Thoracic aorta (tissue), 2 donors: ENCODE results near the gene CNDP2. TPM values are rescaled to one million over a fixed set of nuclear protein-coding genes. Genes with fewer than 3 reads are reported as not detected.
"Not testable (repeated sequence)": the region's sequence is repeated elsewhere in the genome, so short reads cannot be mapped to it uniquely, and the experiment has no call there.

Source experiments
- ATAC-seq: fragments of 150-250 bp; one replicate; pipeline ENCODE4 v1.8.0; 2017; ENCODE audit warnings: low read depth; ENCODE audit not compliant: insufficient number of reproducible peaks, low FRiP score
- DNase-seq: peaks from one replicate; pipeline ENCODE4 v3.0.0-alpha.2; 2020; ENCODE audit warnings: low spot score
- H3K27ac ChIP-seq, 2 donors: fragments of 200-600 bp; sonication (generic); 1 replicate in 1 of 2; 2 replicates in 1 of 2; pipeline ENCODE4 v1.5.1; 2016; ENCODE audit warnings: mild to moderate bottlenecking in 2 of 2, moderate library complexity in 2 of 2
- H3K27me3 ChIP-seq: fragments of 200-600 bp; sonication (generic); replicated peaks from 2 replicates; pipeline ENCODE4 v1.6.0; 2016; ENCODE audit warnings: mild to moderate bottlenecking; ENCODE audit not compliant: insufficient read depth
- H3K36me3 ChIP-seq: fragments of 200-600 bp; sonication (generic); one replicate; pipeline ENCODE4 v1.5.1; 2016
- H3K4me1 ChIP-seq, 2 donors: fragments of 200-600 bp; sonication (generic); 1 replicate in 1 of 2; 2 replicates in 1 of 2; pipeline versions ENCODE4 v1.5.1 to v1.6.0; 2016; ENCODE audit warnings: low read depth in 2 of 2, mild to moderate bottlenecking in 1 of 2; ENCODE audit not compliant: control insufficient read depth in 1 of 2
- H3K4me3 ChIP-seq: fragments of 200-600 bp; sonication (generic); 2 replicates; pipeline ENCODE4 v1.5.1; 2016; ENCODE audit warnings: mild to moderate bottlenecking
- H3K9me3 ChIP-seq: fragments of 200-600 bp; sonication (generic); 2 replicates; pipeline ENCODE4 v1.5.1; 2016
- total RNA-seq, 2 donors: library from RNA; depleted of rRNA; stranded (reverse); fragments of >200 nt; gene quantifications; one replicate each; pipeline versions ENCODE4 v1.1.0 to v1.2.3, GENCODE V29; 2016
- TF ChIP-seq, protein P1 (sequence below): fragments of 200-600 bp; sonication (generic); IDR thresholded peaks from one replicate; pipeline ENCODE4 v1.5.1; 2019; ENCODE audit warnings: antibody characterized with exemption

The CNDP2 gene
- total RNA-seq, 2 donors from 2014 or later, result 44.3 to 106 TPM

GRCh38 chr18:74563999-74564398 lies 67.8 kb downstream of the CNDP2 start:
- ATAC-seq (no peak), DNase-seq (no peak)
- H3K27ac ChIP-seq, result no peak overlapping the region
- TF ChIP-seq, protein P1, sequence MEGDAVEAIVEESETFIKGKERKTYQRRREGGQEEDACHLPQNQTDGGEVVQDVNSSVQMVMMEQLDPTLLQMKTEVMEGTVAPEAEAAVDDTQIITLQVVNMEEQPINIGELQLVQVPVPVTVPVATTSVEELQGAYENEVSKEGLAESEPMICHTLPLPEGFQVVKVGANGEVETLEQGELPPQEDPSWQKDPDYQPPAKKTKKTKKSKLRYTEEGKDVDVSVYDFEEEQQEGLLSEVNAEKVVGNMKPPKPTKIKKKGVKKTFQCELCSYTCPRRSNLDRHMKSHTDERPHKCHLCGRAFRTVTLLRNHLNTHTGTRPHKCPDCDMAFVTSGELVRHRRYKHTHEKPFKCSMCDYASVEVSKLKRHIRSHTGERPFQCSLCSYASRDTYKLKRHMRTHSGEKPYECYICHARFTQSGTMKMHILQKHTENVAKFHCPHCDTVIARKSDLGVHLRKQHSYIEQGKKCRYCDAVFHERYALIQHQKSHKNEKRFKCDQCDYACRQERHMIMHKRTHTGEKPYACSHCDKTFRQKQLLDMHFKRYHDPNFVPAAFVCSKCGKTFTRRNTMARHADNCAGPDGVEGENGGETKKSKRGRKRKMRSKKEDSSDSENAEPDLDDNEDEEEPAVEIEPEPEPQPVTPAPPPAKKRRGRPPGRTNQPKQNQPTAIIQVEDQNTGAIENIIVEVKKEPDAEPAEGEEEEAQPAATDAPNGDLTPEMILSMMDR, result no peak
- no peaks in the 10 kb centered on the region for H3K27me3 ChIP-seq
- no peaks in the 10 kb centered on the region for H3K36me3 ChIP-seq
- H3K4me3 ChIP-seq, result no peak overlapping the region
- H3K4me1 ChIP-seq, result no peaks in the 10 kb centered on the region
- H3K9me3 ChIP-seq, result no peaks in the 10 kb centered on the region

DNA sequence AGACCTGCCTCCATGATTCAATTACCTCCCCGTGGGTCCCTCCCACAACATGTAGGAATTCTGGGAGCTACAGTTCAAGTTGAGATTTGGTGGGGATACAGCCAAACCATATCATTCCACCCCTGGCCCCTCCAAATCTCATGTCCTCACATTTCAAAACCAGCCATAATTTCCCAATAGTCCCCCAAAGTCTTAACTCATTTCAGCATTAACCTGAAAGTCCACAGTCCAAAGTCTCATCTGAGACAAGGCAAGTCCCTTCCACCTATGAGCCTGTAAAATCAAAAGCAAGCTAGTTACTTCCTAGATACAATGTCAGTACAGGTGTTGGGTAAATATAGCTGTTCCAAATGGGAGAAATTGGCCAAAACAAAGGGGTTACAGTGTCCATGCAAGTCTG lies 69.0 kb downstream of the CNDP2 start:
- not testable (repeated sequence) for H3K27me3 ChIP-seq, H3K4me1 ChIP-seq

GRCh38 chr18:74565993-74566392 lies 69.8 kb downstream of the CNDP2 start:
- ATAC-seq, H3K4me3 ChIP-seq, H3K9me3 ChIP-seq, H3K27ac ChIP-seq, H3K36me3 ChIP-seq, H3K27me3 ChIP-seq, H3K4me1 ChIP-seq, DNase-seq: not testable (repeated sequence)

More for the DNA sequence above, 69.0 kb downstream of the CNDP2 start:
- H3K27ac ChIP-seq, DNase-seq, ATAC-seq, H3K36me3 ChIP-seq, H3K9me3 ChIP-seq, H3K4me3 ChIP-seq: not testable (repeated sequence)

GRCh38 chr18:74567822-74568221 lies 71.7 kb downstream of the CNDP2 start:
- Histone ChIP-seq H3K4me3 (no peak overlapping the region), H3K4me1 (no peaks in the 10 kb centered on the region), H3K27ac (no peak overlapping the region), H3K9me3 (no peaks in the 10 kb centered on the region), H3K27me3 (no peaks in the 10 kb centered on the region), H3K36me3 (no peaks in the 10 kb centered on the region)
- no peak for ATAC-seq
- no peak for DNase-seq
- TF ChIP-seq, protein P1, result no peak

GRCh38 chr18:74569401-74569800 lies 73.2 kb downstream of the CNDP2 start:
- no peak overlapping the region for H3K27ac ChIP-seq
- H3K4me1 ChIP-seq, result no peaks in the 10 kb centered on the region
- no peak for ATAC-seq
- H3K27me3 ChIP-seq, result no peaks in the 10 kb centered on the region
- TF ChIP-seq, protein P1, result no peak
- no peak overlapping the region for H3K4me3 ChIP-seq
- H3K36me3 ChIP-seq, result no peaks in the 10 kb centered on the region
- no peaks in the 10 kb centered on the region for H3K9me3 ChIP-seq
- DNase-seq, result no peak

DNA sequence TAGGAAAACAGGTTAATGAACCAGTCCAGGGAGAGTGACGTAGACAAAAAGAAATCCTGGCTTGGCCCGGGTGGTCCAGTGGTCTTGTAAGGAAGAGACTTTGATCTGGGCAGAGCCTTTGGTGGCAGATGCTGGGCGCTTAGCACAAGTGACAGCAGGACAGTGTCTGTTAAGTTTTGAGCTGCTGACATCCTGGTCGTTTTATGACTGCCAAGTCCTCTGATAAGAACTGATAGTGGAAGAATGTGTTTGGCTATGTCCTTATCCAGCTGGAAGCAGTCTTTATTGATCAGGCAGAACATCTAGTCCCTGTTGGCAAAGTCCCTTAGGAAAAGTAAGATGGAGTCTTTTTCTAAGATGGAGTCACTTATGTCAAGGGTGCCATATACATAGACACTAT lies 74.1 kb downstream of the CNDP2 start:
- Histone ChIP-seq H3K9me3 (no peaks in the 10 kb centered on the region), H3K4me3 (no peak overlapping the region), H3K27me3 (no peaks in the 10 kb centered on the region), H3K4me1 (no peaks in the 10 kb centered on the region), H3K36me3 (no peaks in the 10 kb centered on the region), H3K27ac (no peak overlapping the region)
- no peak for DNase-seq
- ATAC-seq, result no peak
- TF ChIP-seq, protein P1, result no peak
